ENCODE data around the gene SEMA7A.

Gene SEMA7A

DNA sequence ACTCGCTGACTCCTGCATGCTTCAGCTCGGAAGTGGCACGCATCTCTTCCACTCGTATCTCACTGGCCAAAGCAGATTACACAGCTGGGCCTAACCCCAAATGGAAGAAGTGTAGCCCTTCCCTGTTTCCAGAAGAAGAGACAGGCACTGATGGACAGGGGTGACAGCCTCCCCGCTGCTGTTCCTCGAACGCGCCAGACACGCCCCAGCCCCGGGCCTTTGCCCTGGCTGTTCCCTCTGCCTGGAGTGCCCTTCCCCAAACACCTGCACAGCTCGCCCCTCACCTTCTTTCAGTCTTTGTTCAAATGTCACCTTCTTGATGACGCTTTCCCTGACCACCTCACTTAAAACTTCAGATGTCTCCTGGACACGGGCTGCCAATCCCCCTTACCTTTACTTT is 40.3 kb downstream of the SEMA7A start:
- H3K9ac ChIP-seq (ENCODE audit: low read length): peak overlapping the region; percentile 88; the same call in 1 of the 2 replicates
- TF ChIP-seq EZH2phosphoT487 (IDR thresholded peaks at IDR 0.05; ENCODE audit: low read depth): no peak
- no peak for TF ChIP-seq CTCF (IDR thresholded peaks at IDR 0.05; ENCODE audit: low read depth, low read length)
- no peaks in the 10 kb centered on the region for H4K20me1 ChIP-seq (ENCODE audit: insufficient read depth, low read length)
- H3K9me3 ChIP-seq (ENCODE audit: insufficient read depth, low read length): no peaks in the 10 kb centered on the region
- H3K27ac ChIP-seq (ENCODE audit: low read length): peak overlapping the region; percentile 95
- H3K79me2 ChIP-seq (ENCODE audit: low read length): peaks cover 18% of the 10 kb centered on the region
- H3K27me3 ChIP-seq (ENCODE audit: low read depth, low read length): no peaks in the 10 kb centered on the region
- H2AFZ ChIP-seq (ENCODE audit: low read depth, low read length): no peak overlapping the region
- peaks cover 1% of the 10 kb centered on the region for H3K36me3 ChIP-seq (replicated peaks; ENCODE audit: low read depth, low read length)
- peaks cover 98% of the 10 kb centered on the region for H3K4me1 ChIP-seq (ENCODE audit: low read length)
- peak overlapping the region; percentile 75; the same call in 1 of the 2 replicates for H3K4me2 ChIP-seq (ENCODE audit: low read length)
- no peak overlapping the region for H3K4me3 ChIP-seq (ENCODE audit: low read length)

DNA sequence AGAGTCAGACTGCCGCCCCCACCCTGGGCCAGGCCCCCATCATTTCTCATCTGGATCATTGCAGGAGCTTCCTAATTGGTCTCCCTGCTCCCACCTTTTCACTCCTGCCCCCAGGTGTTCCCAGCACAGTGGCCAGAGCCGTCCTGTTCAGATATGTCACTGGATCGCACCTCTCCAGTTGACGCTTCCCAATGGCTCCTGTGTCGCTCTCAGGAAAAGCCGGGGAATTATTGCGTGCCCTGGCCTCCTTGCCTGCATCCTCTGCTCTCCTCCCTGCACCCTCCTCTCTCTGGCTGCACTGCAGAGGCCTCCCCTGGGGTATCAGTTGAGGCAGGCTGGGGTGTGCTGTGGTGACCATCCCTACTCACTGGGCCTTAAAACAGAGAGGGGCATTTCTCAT is 40.9 kb downstream of the SEMA7A start:
- peaks cover 13% of the 10 kb centered on the region for H3K79me2 ChIP-seq (ENCODE audit: low read length)
- H3K4me3 ChIP-seq (ENCODE audit: low read length): no peak overlapping the region
- H2AFZ ChIP-seq (ENCODE audit: low read depth, low read length): no peak overlapping the region
- H3K9ac ChIP-seq (ENCODE audit: low read length): peak overlapping the region; percentile 60; the same call in 1 of the 2 replicates
- TF ChIP-seq CTCF (IDR thresholded peaks at IDR 0.05; ENCODE audit: low read depth, low read length) (no peak), EZH2phosphoT487 (IDR thresholded peaks at IDR 0.05; ENCODE audit: low read depth) (no peak)
- no peaks in the 10 kb centered on the region for H3K36me3 ChIP-seq (replicated peaks; ENCODE audit: low read depth, low read length)
- no peak overlapping the region for H3K4me2 ChIP-seq (ENCODE audit: low read length)
- no peaks in the 10 kb centered on the region for H3K9me3 ChIP-seq (ENCODE audit: insufficient read depth, low read length)
- H4K20me1 ChIP-seq (ENCODE audit: insufficient read depth, low read length): no peaks in the 10 kb centered on the region
- H3K4me1 ChIP-seq (ENCODE audit: low read length): peaks cover 98% of the 10 kb centered on the region
- H3K27me3 ChIP-seq (ENCODE audit: low read depth, low read length): no peaks in the 10 kb centered on the region
- peak overlapping the region; percentile 95 for H3K27ac ChIP-seq (ENCODE audit: low read length)

DNA sequence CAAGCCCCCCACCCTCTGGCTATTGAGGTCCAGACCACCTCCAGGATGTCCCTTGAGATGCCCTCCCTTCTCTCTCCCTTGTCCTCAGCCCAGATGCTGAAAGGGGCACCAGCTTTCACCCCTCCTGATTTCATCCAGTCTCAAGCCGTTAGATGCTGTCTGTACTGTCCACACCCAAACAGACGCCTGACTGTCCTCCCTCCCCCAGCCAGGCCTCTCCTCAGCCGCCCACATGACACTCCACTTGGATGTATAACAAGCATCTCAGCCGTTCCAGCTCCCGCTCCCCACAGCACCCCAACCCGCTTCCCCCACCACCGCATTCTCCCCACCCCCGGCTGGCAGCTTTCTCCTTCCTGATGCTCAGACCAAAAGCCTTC is 41.3 kb downstream of the SEMA7A start:
- H3K4me2 ChIP-seq (ENCODE audit: low read length): peak overlapping the region; percentile 44
- H3K27me3 ChIP-seq (ENCODE audit: low read depth, low read length): no peaks in the 10 kb centered on the region
- H3K36me3 ChIP-seq (replicated peaks; ENCODE audit: low read depth, low read length): no peaks in the 10 kb centered on the region
- no peak overlapping the region for H3K4me3 ChIP-seq (ENCODE audit: low read length)
- peaks cover 9% of the 10 kb centered on the region for H3K79me2 ChIP-seq (ENCODE audit: low read length)
- no peaks in the 10 kb centered on the region for H3K9me3 ChIP-seq (ENCODE audit: insufficient read depth, low read length)
- peak overlapping the region; percentile 95 for H3K27ac ChIP-seq (ENCODE audit: low read length)
- no peak overlapping the region for H2AFZ ChIP-seq (ENCODE audit: low read depth, low read length)
- H4K20me1 ChIP-seq (ENCODE audit: insufficient read depth, low read length): no peaks in the 10 kb centered on the region
- peak overlapping the region; percentile 60 for H3K9ac ChIP-seq (ENCODE audit: low read length)
- no peak for TF ChIP-seq EZH2phosphoT487 (IDR thresholded peaks at IDR 0.05; ENCODE audit: low read depth)
- TF ChIP-seq CTCF (IDR thresholded peaks at IDR 0.05; ENCODE audit: low read depth, low read length): no peak
- H3K4me1 ChIP-seq (ENCODE audit: low read length): peaks cover 98% of the 10 kb centered on the region

DNA sequence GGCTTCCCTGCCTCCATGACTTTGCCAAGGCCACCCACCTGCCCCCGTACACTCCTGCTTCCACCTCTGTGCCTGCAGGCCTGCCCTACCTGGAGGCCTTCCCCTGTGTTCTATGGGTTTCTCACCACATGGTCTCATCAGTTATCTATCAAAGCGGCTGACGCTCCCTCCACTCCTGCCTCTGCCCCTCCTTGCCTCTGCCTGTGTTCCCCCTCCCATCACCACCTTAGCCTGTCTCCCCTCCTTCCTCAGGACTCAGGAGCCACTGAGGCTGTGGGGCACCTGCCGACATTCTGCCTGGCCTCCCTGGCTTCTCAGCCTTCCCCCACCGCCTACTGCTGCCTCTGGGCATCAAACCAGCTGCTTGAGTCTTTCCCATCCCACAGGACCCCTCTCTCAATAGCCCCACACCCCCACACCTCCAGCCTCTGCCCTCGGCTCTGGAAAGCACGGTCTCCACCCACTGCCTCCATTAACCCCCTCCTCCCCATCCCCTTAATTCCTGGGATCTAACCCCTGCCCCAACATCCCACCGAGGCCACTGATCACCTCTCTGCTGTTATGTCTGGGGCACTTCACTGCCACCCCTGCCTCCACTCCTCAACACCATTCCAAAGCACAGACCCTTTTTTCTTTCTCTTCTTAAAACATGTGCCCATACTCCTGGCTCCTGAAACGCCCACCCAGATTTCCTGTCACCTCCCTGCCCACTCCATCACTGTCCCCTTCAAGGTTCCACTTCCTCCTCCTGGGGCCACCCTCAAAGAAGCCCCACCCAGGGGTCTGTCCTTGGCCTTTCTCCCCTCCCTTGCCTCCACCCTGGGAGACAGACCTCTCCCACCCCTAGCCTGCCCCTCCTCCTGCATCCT is 41.9 kb downstream of the SEMA7A start:
- H4K20me1 ChIP-seq (ENCODE audit: insufficient read depth, low read length): no peaks in the 10 kb centered on the region
- H2AFZ ChIP-seq (ENCODE audit: low read depth, low read length): no peak overlapping the region
- no peaks in the 10 kb centered on the region for H3K36me3 ChIP-seq (replicated peaks; ENCODE audit: low read depth, low read length)
- no peak overlapping the region; the same call in 1 of the 2 replicates for H3K4me3 ChIP-seq (ENCODE audit: low read length)
- H3K79me2 ChIP-seq (ENCODE audit: low read length): peaks cover 9% of the 10 kb centered on the region
- peak overlapping the region; percentile 95 for H3K27ac ChIP-seq (ENCODE audit: low read length)
- H3K9me3 ChIP-seq (ENCODE audit: insufficient read depth, low read length): no peaks in the 10 kb centered on the region
- peaks cover 98% of the 10 kb centered on the region for H3K4me1 ChIP-seq (ENCODE audit: low read length)
- peak overlapping the region; percentile 44 for H3K4me2 ChIP-seq (ENCODE audit: low read length)
- H3K9ac ChIP-seq (ENCODE audit: low read length): peak overlapping the region; percentile 60
- H3K27me3 ChIP-seq (ENCODE audit: low read depth, low read length): no peaks in the 10 kb centered on the region
- TF ChIP-seq CTCF (IDR thresholded peaks at IDR 0.05; ENCODE audit: low read depth, low read length): no peak

Data from OCI-LY3 (cell line).